ENCODE results near the gene MSI2.
A peak's percentile ranks its signal among the peaks of the same experiment; 100 is the strongest.

The MSI2 gene

GRCh38 chr17:57523926-57524632, 267.8 kb downstream of the MSI2 start:
- Histone ChIP-seq H3K4me3 (ENCODE audit: low read length, poor library complexity, severe bottlenecking) (no peak overlapping the region), H3K4me1 (ENCODE audit: insufficient read depth, low read length, poor library complexity, severe bottlenecking) (peaks cover 31% of the 10 kb centered on the region), H2AFZ (ENCODE audit: low read length) (no peak overlapping the region), H3K4me2 (ENCODE audit: low read depth, low read length, poor library complexity, severe bottlenecking) (peak overlapping the region; percentile 3), H3K36me3 (ENCODE audit: insufficient read depth, low read length) (peaks cover 39% of the 10 kb centered on the region; the same call in 1 of the 2 replicates), H3K9me3 (ENCODE audit: insufficient read depth, low read depth, low read length) (no peaks in the 10 kb centered on the region), H3K9ac (ENCODE audit: low read depth, low read length, poor library complexity, severe bottlenecking) (peak overlapping the region; percentile 57), H3F3A (ENCODE audit: low read depth) (no peaks in the 10 kb centered on the region), H4K20me1 (ENCODE audit: insufficient read depth, low read length, poor library complexity, severe bottlenecking) (peaks cover 14% of the 10 kb centered on the region), H3K79me2 (ENCODE audit: insufficient read depth, low read length) (peaks cover 84% of the 10 kb centered on the region), H3K27me3 (ENCODE audit: insufficient read depth, low read length, poor library complexity, severe bottlenecking) (no peaks in the 10 kb centered on the region), H3K9me2 (replicated peaks; ENCODE audit: low read depth, low read length) (no peaks in the 10 kb centered on the region)
- TF ChIP-seq CTCF (conservative IDR thresholded peaks at IDR 0.05; ENCODE audit: low read length), result no peak
- no peak for TF ChIP-seq EZH2phosphoT487 (IDR thresholded peaks at IDR 0.05; ENCODE audit: borderline replicate concordance)

GRCh38 chr17:57524839-57525568, 268.7 kb downstream of the MSI2 start:
- H4K20me1 ChIP-seq (ENCODE audit: insufficient read depth, low read length, poor library complexity, severe bottlenecking), result peaks cover 14% of the 10 kb centered on the region
- H3F3A ChIP-seq (ENCODE audit: low read depth), result no peaks in the 10 kb centered on the region
- peaks cover 39% of the 10 kb centered on the region for H3K4me1 ChIP-seq (ENCODE audit: insufficient read depth, low read length, poor library complexity, severe bottlenecking)
- H3K79me2 ChIP-seq (ENCODE audit: insufficient read depth, low read length), result peaks cover 86% of the 10 kb centered on the region
- no peak for TF ChIP-seq CTCF (conservative IDR thresholded peaks at IDR 0.05; ENCODE audit: low read length)
- TF ChIP-seq EZH2phosphoT487 (IDR thresholded peaks at IDR 0.05; ENCODE audit: borderline replicate concordance), result no peak
- peak overlapping the region; percentile 3 for H3K4me2 ChIP-seq (ENCODE audit: low read depth, low read length, poor library complexity, severe bottlenecking)
- no peak overlapping the region for H3K4me3 ChIP-seq (ENCODE audit: low read length, poor library complexity, severe bottlenecking)
- H3K36me3 ChIP-seq (ENCODE audit: insufficient read depth, low read length), result peaks cover 39% of the 10 kb centered on the region; the same call in 1 of the 2 replicates
- peak overlapping the region; percentile 57 for H3K9ac ChIP-seq (ENCODE audit: low read depth, low read length, poor library complexity, severe bottlenecking)
- no peaks in the 10 kb centered on the region for H3K27me3 ChIP-seq (ENCODE audit: insufficient read depth, low read length, poor library complexity, severe bottlenecking)
- no peak overlapping the region for H2AFZ ChIP-seq (ENCODE audit: low read length)
- H3K9me2 ChIP-seq (replicated peaks; ENCODE audit: low read depth, low read length), result no peaks in the 10 kb centered on the region
- no peaks in the 10 kb centered on the region for H3K9me3 ChIP-seq (ENCODE audit: insufficient read depth, low read depth, low read length)

- no peak overlapping the region for H3K4me3 ChIP-seq (ENCODE audit: low read length, poor library complexity, severe bottlenecking)
- peaks cover 21% of the 10 kb centered on the region for H4K20me1 ChIP-seq (ENCODE audit: insufficient read depth, low read length, poor library complexity, severe bottlenecking)
- no peak overlapping the region for H3K4me2 ChIP-seq (ENCODE audit: low read depth, low read length, poor library complexity, severe bottlenecking)
- H3K79me2 ChIP-seq (ENCODE audit: insufficient read depth, low read length), result peaks cover 95% of the 10 kb centered on the region
- no peak overlapping the region for H3K9ac ChIP-seq (ENCODE audit: low read depth, low read length, poor library complexity, severe bottlenecking)
- no peaks in the 10 kb centered on the region for H3K27me3 ChIP-seq (ENCODE audit: insufficient read depth, low read length, poor library complexity, severe bottlenecking)
- H3K9me2 ChIP-seq (replicated peaks; ENCODE audit: low read depth, low read length), result no peaks in the 10 kb centered on the region
- H3K4me1 ChIP-seq (ENCODE audit: insufficient read depth, low read length, poor library complexity, severe bottlenecking), result peaks cover 51% of the 10 kb centered on the region
- H3K9me3 ChIP-seq (ENCODE audit: insufficient read depth, low read depth, low read length), result no peaks in the 10 kb centered on the region
- no peaks in the 10 kb centered on the region for H3F3A ChIP-seq (ENCODE audit: low read depth)
- no peak overlapping the region for H2AFZ ChIP-seq (ENCODE audit: low read length)
- TF ChIP-seq EZH2phosphoT487 (IDR thresholded peaks at IDR 0.05; ENCODE audit: borderline replicate concordance) (no peak), CTCF (conservative IDR thresholded peaks at IDR 0.05; ENCODE audit: low read length) (no peak)
- peaks cover 47% of the 10 kb centered on the region; the same call in 1 of the 2 replicates for H3K36me3 ChIP-seq (ENCODE audit: insufficient read depth, low read length)
These were observed 271.1 kb downstream of the MSI2 start for GRCh38 chr17:57527221-57528057.
